ENCODE data around the gene KANK2. TPM values are rescaled to one million over a fixed set of nuclear protein-coding genes. Genes with fewer than 3 reads are reported as not detected.

The KANK2 gene
- total and polyA plus RNA-seq, 2 of the 13 experiments (the other 11 are each of a cell fraction or from before 2014, with no cell fraction given) = 5.7 to 12.9 TPM

GRCh38 chr19:11234486-11235075 lies 37.2 kb upstream of the KANK2 start (continued):
- TF ChIP-seq CREM (IDR thresholded peaks at IDR 0.05) = peak; percentile 51; the same call in 1 of the 2 replicates
- no peak for TF ChIP-seq CREM (CRISPR knock-in tag; IDR thresholded peaks at IDR 0.05)

GRCh38 chr19:11233073-11233472 lies 35.7 kb upstream of the KANK2 start:
- FAIRE-seq = no peak
- ChIA-PET POLR2A (no interaction called here), CTCF (ENCODE audit: low intra/inter-chr PET ratio, low total read pairs) (no interaction called here)
- over 99% methylated on average over 8 of the region's 15 CpGs for WGBS (ENCODE audit: low lambda C conversion rate)
- no peak for TF ChIP-seq STAG1 (CRISPR knock-in tag; IDR thresholded peaks at IDR 0.05)
- peak; percentile 54 for TF ChIP-seq AGO2 (optimal IDR thresholded peaks at IDR 0.05; ENCODE audit: low read depth, low read length)
- no peak for TF ChIP-seq ZBTB44 (CRISPR knock-in tag; IDR thresholded peaks at IDR 0.05)
- Histone ChIP-seq H3K9me3 (ENCODE audit: low read length) (no peaks in the 10 kb centered on the region), H3K9ac (ENCODE audit: insufficient read depth, low read depth, low read length) (no peak overlapping the region), H2AFZ (ENCODE audit: low read length) (no peak overlapping the region), H4K20me1 (ENCODE audit: insufficient read depth, low read length) (no peaks in the 10 kb centered on the region), H3K4me1 (ENCODE audit: insufficient read depth, low read length) (peaks cover 63% of the 10 kb centered on the region), H3K4me3 (replicated peaks in 1 of 3; ENCODE audit: insufficient read depth in 1 of 3, low read depth in 2 of 3, low read length in 3 of 3) (no peak overlapping the region), H3K4me2 (ENCODE audit: low read depth, low read length) (no peak overlapping the region), H3K36me3 (replicated peaks in 1 of 2; ENCODE audit: control insufficient read depth in 1 of 2, insufficient read depth in 2 of 2, low read length in 2 of 2) (peaks cover 3 to 12% of the 10 kb centered on the region in 2 experiments; a peak in 3 of 5 replicates), H3K79me2 (ENCODE audit: insufficient read depth, low read length) (no peaks in the 10 kb centered on the region), H3K27ac (ENCODE audit: extremely low read length, insufficient read depth, low read length) (no peak overlapping the region), H3K27me3 (ENCODE audit: control insufficient read depth in 1 of 2, insufficient read depth in 2 of 2, low read length in 2 of 2) (no peaks in the 10 kb centered on the region)
- DNase-seq (ENCODE audit: low spot score) = no peak
- intact Hi-C loops (cut with micrococcal nuclease; ENCODE audit: unreplicated experiment) = no loop called here
- ATAC-seq = no peak
- no TSS peak for BruUV-seq (replicated peaks)
- in situ Hi-C loops (cut with HindIII; ENCODE audit: extremely low pct_ligation_motif_present, low pct_unique_long_range_greater_than_20kb) = no loop called here

- no TSS peak for BruUV-seq (replicated peaks)
- FAIRE-seq = no peak
- DNase-seq (ENCODE audit: low spot score) = no peak
- Histone ChIP-seq H3K4me2 (ENCODE audit: low read depth, low read length) (no peak overlapping the region), H3K27me3 (ENCODE audit: control insufficient read depth in 1 of 2, insufficient read depth in 2 of 2, low read length in 2 of 2) (no peaks in the 10 kb centered on the region), H3K9me3 (ENCODE audit: low read length) (no peaks in the 10 kb centered on the region), H4K20me1 (ENCODE audit: insufficient read depth, low read length) (no peaks in the 10 kb centered on the region), H2AFZ (ENCODE audit: low read length) (no peak overlapping the region), H3K4me1 (ENCODE audit: insufficient read depth, low read length) (peaks cover 58% of the 10 kb centered on the region), H3K4me3 (replicated peaks in 1 of 3; ENCODE audit: insufficient read depth in 1 of 3, low read depth in 2 of 3, low read length in 3 of 3) (no peak overlapping the region), H3K36me3 (replicated peaks in 1 of 2; ENCODE audit: control insufficient read depth in 1 of 2, insufficient read depth in 2 of 2, low read length in 2 of 2) (peaks cover 3 to 12% of the 10 kb centered on the region in 2 experiments; a peak in 3 of 5 replicates), H3K9ac (ENCODE audit: insufficient read depth, low read depth, low read length) (no peak overlapping the region), H3K27ac (ENCODE audit: extremely low read length, insufficient read depth, low read length) (no peak overlapping the region), H3K79me2 (ENCODE audit: insufficient read depth, low read length) (no peaks in the 10 kb centered on the region)
- no peak for ATAC-seq
- CTCF ChIA-PET (ENCODE audit: low intra/inter-chr PET ratio, low total read pairs) = no interaction called here
- POLR2A ChIA-PET = no interaction called here
- in situ Hi-C loops (cut with HindIII; ENCODE audit: extremely low pct_ligation_motif_present, low pct_unique_long_range_greater_than_20kb) (no loop called here), intact Hi-C loops (cut with micrococcal nuclease; ENCODE audit: unreplicated experiment) (no loop called here)
- 97% methylated on average over 4 of the region's 4 CpGs for WGBS (ENCODE audit: low lambda C conversion rate)
- TF ChIP-seq PHF5A (CRISPR knock-in tag; IDR thresholded peaks at IDR 0.05; ENCODE audit: low read depth, unreplicated experiment) = no peak
- no peak for TF ChIP-seq NBN (conservative IDR thresholded peaks at IDR 0.05)
- TF ChIP-seq KMT2B (CRISPR knock-in tag; IDR thresholded peaks at IDR 0.05) = no peak
- no peak for TF ChIP-seq LRRFIP1 (CRISPR knock-in tag; conservative IDR thresholded peaks at IDR 0.05)
- no peak for TF ChIP-seq PBX3 (CRISPR knock-in tag; IDR thresholded peaks at IDR 0.05; ENCODE audit: borderline replicate concordance)
- no peak for TF ChIP-seq HCFC1 (IDR thresholded peaks at IDR 0.05; ENCODE audit: low read depth, low read length)
- TF ChIP-seq EP300 (IDR thresholded peaks at IDR 0.05; ENCODE audit: low read depth in 2 of 2, low read length in 2 of 2) = no peak
- TF ChIP-seq EP300 (CRISPR knock-in tag; IDR thresholded peaks at IDR 0.05; ENCODE audit: borderline replicate concordance) = no peak
These were observed 35.2 kb upstream of the KANK2 start for GRCh38 chr19:11232555-11232954.

All from HepG2 (cell line).